Fibroblast of lung (primary cell): Measurements from ENCODE around the gene ZNF407. TPM values are rescaled to one million over a fixed set of nuclear protein-coding genes. Genes with fewer than 3 reads are reported as not detected.

Experiments used
- DNase-seq, 2 donors: peaks; one replicate each; pipeline versions ENCODE4 v3.0.0 to v3.0.0-alpha.2; 2010; ENCODE audit warnings: low read depth in 2 of 2
- H2AFZ ChIP-seq: 2 replicates; pipeline ENCODE4 v1.5.1; 2012; ENCODE audit warnings: low read length, control low read depth, inconsistent platforms
- H3K27ac ChIP-seq: 2 replicates; pipeline ENCODE4 v1.5.1; 2011; ENCODE audit warnings: low read length, control low read depth; ENCODE audit not compliant: insufficient read depth
- H3K27me3 ChIP-seq: 2 replicates; pipeline ENCODE4 v1.5.1; 2011; ENCODE audit warnings: mild to moderate bottlenecking, low read length; ENCODE audit not compliant: control insufficient read depth, insufficient read depth
- H3K36me3 ChIP-seq: 2 replicates; pipeline ENCODE4 v1.5.1; 2011; ENCODE audit warnings: low read length; ENCODE audit not compliant: control insufficient read depth, insufficient read depth
- H3K4me1 ChIP-seq: 2 replicates; pipeline ENCODE4 v1.5.1; 2011; ENCODE audit warnings: low read length; ENCODE audit not compliant: control insufficient read depth, insufficient read depth; ENCODE audit errors: extremely low read depth
- H3K4me2 ChIP-seq: 2 replicates; pipeline ENCODE4 v1.5.1; 2011; ENCODE audit warnings: low read length, control low read depth; ENCODE audit not compliant: insufficient read depth; ENCODE audit errors: extremely low read depth
- H3K4me3 ChIP-seq, 4 experiments: fragments of 200-600 bp in 1 of 4; sonication (generic) in 1 of 4; replicated peaks in 1 of 4; 2 replicates each; pipeline ENCODE4 v1.5.1; 2011 to 2016; ENCODE audit warnings: low read length in 4 of 4, low read depth in 3 of 4, mild to moderate bottlenecking in 3 of 4, control low read depth in 2 of 4, inconsistent platforms in 1 of 4, mixed read lengths in 1 of 4; ENCODE audit not compliant: insufficient read depth in 1 of 4; ENCODE audit errors: control extremely low read depth in 1 of 4
- H3K79me2 ChIP-seq: 2 replicates; pipeline ENCODE4 v1.5.1; 2012; ENCODE audit warnings: mild to moderate bottlenecking, low read length, inconsistent platforms; ENCODE audit not compliant: control insufficient read depth, insufficient read depth
- H3K9ac ChIP-seq: 2 replicates; pipeline ENCODE4 v1.5.1; 2011; ENCODE audit warnings: mild to moderate bottlenecking, low read length, control low read depth; ENCODE audit not compliant: insufficient read depth
- H3K9me3 ChIP-seq: 2 replicates; pipeline ENCODE4 v1.5.1; 2012; ENCODE audit warnings: low read depth, low read length; ENCODE audit not compliant: control insufficient read depth, insufficient read depth
- H4K20me1 ChIP-seq: 2 replicates; pipeline ENCODE4 v1.5.1; 2011; ENCODE audit warnings: low read length; ENCODE audit not compliant: control insufficient read depth, insufficient read depth; ENCODE audit errors: extremely low read depth
- EZH2 ChIP-seq: IDR thresholded peaks from 2 replicates; pipeline ENCODE4 v1.5.1; 2012; ENCODE audit warnings: low read length, control low read depth, mild to moderate bottlenecking; ENCODE audit errors: missing control alignments
- polyA plus RNA-seq, 2 donors: library from polyadenylated mRNA; depleted of rRNA in 1 of 2; stranded (reverse) in 1 of 2; unstranded in 1 of 2; fragments of >200 nt; gene quantifications; 2 replicates each; pipeline ENCODE4 v1.2.1, GENCODE V29; 2011 to 2012; ENCODE audit warnings: missing spikeins in 1 of 2
- total RNA-seq: library from RNA; depleted of rRNA; stranded (reverse); fragments of >200 nt; gene quantifications from 2 replicates; pipeline ENCODE4 v1.2.1, GENCODE V29; 2014
- TF ChIP-seq, protein P1 (sequence below), 2 donors: IDR thresholded peaks in 1 of 2; conservative IDR thresholded peaks in 1 of 2; 1 replicate in 1 of 2; 2 replicates in 1 of 2; pipeline ENCODE4 v1.5.1; 2011 to 2012; ENCODE audit warnings: low read length in 2 of 2, control low read depth in 1 of 2, inconsistent platforms in 1 of 2, low read depth in 1 of 2, mild to moderate bottlenecking in 1 of 2

Gene ZNF407
- total and polyA plus RNA-seq, 2 donors (not counting 1 experiment from before 2014, with no cell fraction given), result 5.1 to 12.6 TPM

DNA sequence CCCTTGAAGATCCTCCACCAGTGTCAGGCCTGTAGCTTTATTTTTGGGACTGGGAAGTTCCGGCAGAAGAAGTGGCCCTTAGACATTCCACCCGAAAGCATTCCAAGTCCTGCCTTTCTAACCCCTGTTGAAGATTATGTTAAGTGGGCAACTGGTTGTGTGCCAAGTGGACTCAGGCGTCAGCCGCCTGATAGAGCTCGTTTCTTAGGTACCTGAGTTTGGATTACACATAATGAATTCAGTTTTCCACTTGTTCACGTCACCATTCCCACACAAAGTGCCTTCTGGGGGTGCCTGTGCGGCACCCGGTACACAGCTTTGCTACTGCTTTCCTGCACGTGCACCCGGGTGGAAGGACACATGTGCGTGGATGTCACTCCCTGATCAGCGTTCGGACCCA lies 454.8 kb downstream of the ZNF407 start:
- H3K9me3 ChIP-seq, result no peaks in the 10 kb centered on the region
- no peaks in the 10 kb centered on the region for H3K36me3 ChIP-seq
- H3K27me3 ChIP-seq, result no peaks in the 10 kb centered on the region
- H3K9ac ChIP-seq, result no peak overlapping the region
- H2AFZ ChIP-seq, result no peak overlapping the region
- no peak overlapping the region for H3K4me2 ChIP-seq
- H3K79me2 ChIP-seq, result no peaks in the 10 kb centered on the region
- no peak overlapping the region for H3K27ac ChIP-seq
- H3K4me1 ChIP-seq, result no peaks in the 10 kb centered on the region
- TF ChIP-seq EZH2, result no peak
- TF ChIP-seq, protein P1, sequence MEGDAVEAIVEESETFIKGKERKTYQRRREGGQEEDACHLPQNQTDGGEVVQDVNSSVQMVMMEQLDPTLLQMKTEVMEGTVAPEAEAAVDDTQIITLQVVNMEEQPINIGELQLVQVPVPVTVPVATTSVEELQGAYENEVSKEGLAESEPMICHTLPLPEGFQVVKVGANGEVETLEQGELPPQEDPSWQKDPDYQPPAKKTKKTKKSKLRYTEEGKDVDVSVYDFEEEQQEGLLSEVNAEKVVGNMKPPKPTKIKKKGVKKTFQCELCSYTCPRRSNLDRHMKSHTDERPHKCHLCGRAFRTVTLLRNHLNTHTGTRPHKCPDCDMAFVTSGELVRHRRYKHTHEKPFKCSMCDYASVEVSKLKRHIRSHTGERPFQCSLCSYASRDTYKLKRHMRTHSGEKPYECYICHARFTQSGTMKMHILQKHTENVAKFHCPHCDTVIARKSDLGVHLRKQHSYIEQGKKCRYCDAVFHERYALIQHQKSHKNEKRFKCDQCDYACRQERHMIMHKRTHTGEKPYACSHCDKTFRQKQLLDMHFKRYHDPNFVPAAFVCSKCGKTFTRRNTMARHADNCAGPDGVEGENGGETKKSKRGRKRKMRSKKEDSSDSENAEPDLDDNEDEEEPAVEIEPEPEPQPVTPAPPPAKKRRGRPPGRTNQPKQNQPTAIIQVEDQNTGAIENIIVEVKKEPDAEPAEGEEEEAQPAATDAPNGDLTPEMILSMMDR (conservative IDR thresholded peaks at IDR 0.05 in 1 of 2, IDR thresholded peaks at IDR 0.05 in 1 of 2; ENCODE audit: low read depth in 1 of 2, low read length in 2 of 2), result no peak
- no peak overlapping the region for H3K4me3 ChIP-seq
- no peaks in the 10 kb centered on the region for H4K20me1 ChIP-seq
- DNase-seq, result no peak

- no peak for DNase-seq
Measured at GRCh38 chr18:75053028-75053629, 455.5 kb downstream of the ZNF407 start.

DNA sequence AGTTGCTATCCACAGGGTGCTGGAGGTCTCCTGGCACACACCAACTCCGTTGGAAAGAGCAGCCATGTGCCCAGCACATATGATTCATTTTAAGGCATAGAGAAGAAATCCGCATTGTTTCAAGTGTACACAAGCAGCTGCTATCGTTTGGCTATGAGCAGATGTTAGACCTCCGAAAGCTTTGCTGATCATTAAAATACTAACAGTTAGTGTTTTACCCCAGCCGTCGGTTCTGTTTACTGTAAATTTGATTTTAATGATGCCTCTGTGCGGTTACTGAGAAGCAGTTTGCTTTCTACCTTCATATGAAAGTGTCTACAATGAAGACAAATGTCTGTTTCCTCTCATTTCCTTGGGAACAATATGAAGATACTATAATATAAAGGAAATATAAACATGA lies 456.4 kb downstream of the ZNF407 start:
- no peaks in the 10 kb centered on the region for H4K20me1 ChIP-seq
- no peaks in the 10 kb centered on the region for H3K27me3 ChIP-seq
- no peaks in the 10 kb centered on the region for H3K4me1 ChIP-seq
- H3K27ac ChIP-seq, result no peak overlapping the region
- no peaks in the 10 kb centered on the region for H3K36me3 ChIP-seq
- TF ChIP-seq EZH2, result no peak
- TF ChIP-seq, protein P1 (conservative IDR thresholded peaks at IDR 0.05 in 1 of 2, IDR thresholded peaks at IDR 0.05 in 1 of 2; ENCODE audit: low read depth in 1 of 2, low read length in 2 of 2), result no peak
- H3K4me2 ChIP-seq, result no peak overlapping the region
- no peak overlapping the region for H3K4me3 ChIP-seq
- no peaks in the 10 kb centered on the region for H3K79me2 ChIP-seq
- no peaks in the 10 kb centered on the region for H3K9me3 ChIP-seq
- peak in 1 of 2 donors; percentile 8 for DNase-seq
- H2AFZ ChIP-seq, result no peak overlapping the region
- H3K9ac ChIP-seq, result no peak overlapping the region

More at GRCh38 chr18:75053028-75053629, 455.5 kb downstream of the ZNF407 start:
- Histone ChIP-seq H3K36me3 (no peaks in the 10 kb centered on the region), H4K20me1 (no peaks in the 10 kb centered on the region), H3K27me3 (no peaks in the 10 kb centered on the region), H3K9ac (no peak overlapping the region), H3K4me1 (no peaks in the 10 kb centered on the region), H3K27ac (no peak overlapping the region), H3K79me2 (no peaks in the 10 kb centered on the region), H3K4me3 (no peak overlapping the region), H3K9me3 (no peaks in the 10 kb centered on the region), H2AFZ (no peak overlapping the region), H3K4me2 (no peak overlapping the region)
- TF ChIP-seq, protein P1 (conservative IDR thresholded peaks at IDR 0.05 in 1 of 2, IDR thresholded peaks at IDR 0.05 in 1 of 2; ENCODE audit: low read depth in 1 of 2, low read length in 2 of 2), result no peak
- TF ChIP-seq EZH2, result no peak
